ENCODE measurements around the gene AGBL3. TPM values are rescaled to one million over a fixed set of nuclear protein-coding genes. Genes with fewer than 3 reads are reported as not detected.

Gene AGBL3
- total and polyA plus RNA-seq, 9 donors = 2.0 to 8.1 (median 4.2) TPM

DNA sequence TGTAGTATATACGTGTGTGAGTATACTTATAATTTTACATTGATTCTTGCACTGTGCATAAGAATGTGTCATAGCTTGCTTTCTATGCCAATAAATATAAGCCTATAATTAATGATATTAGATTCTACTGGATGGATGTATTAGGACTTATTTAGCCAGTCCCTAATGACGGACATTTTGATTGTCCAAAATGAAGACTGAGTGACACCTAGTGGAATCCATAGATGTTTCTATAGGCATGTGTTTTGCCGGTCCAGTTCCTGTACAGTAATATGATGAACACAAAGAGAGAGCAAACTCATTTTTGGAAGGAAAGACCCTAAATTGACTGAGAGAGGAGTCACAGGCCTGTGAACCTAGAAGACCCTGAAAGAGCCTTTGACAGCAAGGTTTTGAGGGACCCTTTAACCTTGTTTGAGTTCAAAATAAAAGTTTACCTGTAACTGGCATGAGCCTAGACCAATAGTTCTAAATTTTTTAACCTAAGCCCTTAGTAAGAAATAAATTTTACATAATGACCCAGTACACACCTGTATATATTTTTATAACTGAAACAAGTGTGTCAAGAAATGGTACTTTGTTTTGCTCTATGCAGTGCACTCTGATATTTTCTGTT, 42.4 kb upstream of the AGBL3 start:
- Histone ChIP-seq H3K27ac (no peak overlapping the region), H3K4me3 (no peak overlapping the region), H3K36me3 (no peaks in the 10 kb centered on the region), H3K4me1 (ENCODE audit: insufficient read depth) (peaks cover 1% of the 10 kb centered on the region), H3K27me3 (no peaks in the 10 kb centered on the region), H3K9me3 (no peaks in the 10 kb centered on the region)
- no peak for DNase-seq
- no peak for TF ChIP-seq POLR2A (IDR thresholded peaks at IDR 0.05)
- TF ChIP-seq, protein P1, sequence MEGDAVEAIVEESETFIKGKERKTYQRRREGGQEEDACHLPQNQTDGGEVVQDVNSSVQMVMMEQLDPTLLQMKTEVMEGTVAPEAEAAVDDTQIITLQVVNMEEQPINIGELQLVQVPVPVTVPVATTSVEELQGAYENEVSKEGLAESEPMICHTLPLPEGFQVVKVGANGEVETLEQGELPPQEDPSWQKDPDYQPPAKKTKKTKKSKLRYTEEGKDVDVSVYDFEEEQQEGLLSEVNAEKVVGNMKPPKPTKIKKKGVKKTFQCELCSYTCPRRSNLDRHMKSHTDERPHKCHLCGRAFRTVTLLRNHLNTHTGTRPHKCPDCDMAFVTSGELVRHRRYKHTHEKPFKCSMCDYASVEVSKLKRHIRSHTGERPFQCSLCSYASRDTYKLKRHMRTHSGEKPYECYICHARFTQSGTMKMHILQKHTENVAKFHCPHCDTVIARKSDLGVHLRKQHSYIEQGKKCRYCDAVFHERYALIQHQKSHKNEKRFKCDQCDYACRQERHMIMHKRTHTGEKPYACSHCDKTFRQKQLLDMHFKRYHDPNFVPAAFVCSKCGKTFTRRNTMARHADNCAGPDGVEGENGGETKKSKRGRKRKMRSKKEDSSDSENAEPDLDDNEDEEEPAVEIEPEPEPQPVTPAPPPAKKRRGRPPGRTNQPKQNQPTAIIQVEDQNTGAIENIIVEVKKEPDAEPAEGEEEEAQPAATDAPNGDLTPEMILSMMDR (IDR thresholded peaks at IDR 0.05) = no peak
- no peak for TF ChIP-seq EP300 (IDR thresholded peaks at IDR 0.05)
- intact Hi-C loops (cut with DNase I) = no loop called here
- WGBS, 3 donors = 58 to 64% (median 62%) methylated on average over 3 of the region's 3 CpGs

DNA sequence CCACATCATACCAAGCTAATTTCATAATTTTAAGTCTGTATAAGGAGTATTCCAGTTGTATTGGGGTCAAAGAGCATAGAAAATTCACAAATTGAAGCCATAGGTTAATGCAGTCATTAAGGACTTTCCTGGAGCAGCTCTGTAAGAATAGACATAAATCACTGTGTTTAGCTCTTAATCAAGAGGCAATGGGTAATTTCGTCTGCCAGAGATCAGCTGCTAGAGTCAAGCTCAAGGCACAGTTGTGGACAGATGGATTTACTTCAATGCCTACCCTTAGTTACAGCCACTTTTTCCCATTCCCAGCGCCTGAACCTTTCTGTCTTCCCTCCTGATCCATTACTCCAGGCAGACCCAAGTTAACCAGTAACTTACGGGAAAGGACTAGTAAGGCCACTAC, 40.6 kb upstream of the AGBL3 start:
- Histone ChIP-seq H3K4me3 (no peak overlapping the region), H3K27me3 (no peaks in the 10 kb centered on the region), H3K36me3 (no peaks in the 10 kb centered on the region), H3K27ac (no peak overlapping the region), H3K9me3 (no peaks in the 10 kb centered on the region), H3K4me1 (ENCODE audit: insufficient read depth) (no peaks in the 10 kb centered on the region)
- TF ChIP-seq, protein P1 (IDR thresholded peaks at IDR 0.05) = no peak
- TF ChIP-seq POLR2A (IDR thresholded peaks at IDR 0.05) (no peak), EP300 (IDR thresholded peaks at IDR 0.05) (no peak)
- intact Hi-C loops (cut with DNase I) = no loop called here
- WGBS, 3 donors = 70 to 86% (median 80%) methylated on average over 3 of the region's 3 CpGs
- DNase-seq = no peak

DNA sequence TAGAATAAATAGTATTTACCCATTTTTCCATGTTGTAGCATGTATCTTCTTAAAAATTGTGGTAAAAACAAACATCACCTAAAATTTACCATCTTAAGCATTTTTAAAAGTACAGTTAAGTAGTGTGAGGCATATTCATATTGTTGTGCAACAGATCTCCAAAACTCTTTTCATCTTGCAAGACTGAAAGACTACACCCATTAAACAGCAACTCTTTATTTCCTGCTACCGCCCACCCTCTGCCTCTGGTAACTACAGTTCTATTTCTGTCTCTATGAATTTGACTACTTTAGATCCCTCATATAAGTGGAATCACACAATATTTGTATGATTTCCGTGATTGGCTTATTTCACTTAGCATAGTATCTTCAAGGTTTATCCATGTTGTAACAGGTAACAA, 40.0 kb upstream of the AGBL3 start:
- no peak for DNase-seq
- Histone ChIP-seq H3K27ac (no peak overlapping the region), H3K9me3 (no peaks in the 10 kb centered on the region), H3K27me3 (no peaks in the 10 kb centered on the region), H3K36me3 (no peaks in the 10 kb centered on the region), H3K4me1 (ENCODE audit: insufficient read depth) (no peaks in the 10 kb centered on the region), H3K4me3 (no peak overlapping the region)
- intact Hi-C loops (cut with DNase I) = no loop called here
- TF ChIP-seq, protein P1 (IDR thresholded peaks at IDR 0.05) = no peak
- no peak for TF ChIP-seq POLR2A (IDR thresholded peaks at IDR 0.05)
- 83 to 91% (median 85%) methylated on average over 2 of the region's 2 CpGs for whole genome bisulfite sequencing, 3 donors

DNA sequence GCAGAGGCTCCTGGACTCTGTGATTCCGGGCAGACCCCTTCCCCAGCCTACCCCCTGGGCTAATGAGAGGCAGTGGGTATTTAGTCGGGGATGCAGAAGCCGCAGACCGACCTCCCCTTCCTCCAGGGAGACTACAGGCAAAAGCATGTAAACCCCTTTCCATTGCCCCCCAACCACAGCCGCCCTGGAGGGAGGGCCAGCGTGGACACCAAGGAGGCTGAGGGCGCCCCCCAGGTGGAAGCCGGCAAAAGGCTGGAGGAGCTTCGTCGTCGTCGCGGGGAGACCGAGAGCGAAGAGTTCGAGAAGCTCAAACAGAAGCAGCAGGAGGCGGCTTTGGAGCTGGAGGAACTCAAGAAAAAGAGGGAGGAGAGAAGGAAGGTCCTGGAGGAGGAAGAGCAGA, 39.0 kb upstream of the AGBL3 start:
- no peaks in the 10 kb centered on the region for H3K9me3 ChIP-seq
- no peaks in the 10 kb centered on the region for H3K36me3 ChIP-seq
- H3K4me1 ChIP-seq (ENCODE audit: insufficient read depth) = no peaks in the 10 kb centered on the region
- intact Hi-C loops (cut with DNase I) = no loop called here
- TF ChIP-seq POLR2A (IDR thresholded peaks at IDR 0.05) = no peak
- TF ChIP-seq EP300 (IDR thresholded peaks at IDR 0.05) = no peak
- TF ChIP-seq, protein P1 (IDR thresholded peaks at IDR 0.05) = no peak
- no peak overlapping the region for H3K27ac ChIP-seq
- WGBS, 3 donors = 92 to 95% (median 93%) methylated on average over 17 of the region's 17 CpGs
- H3K27me3 ChIP-seq = no peaks in the 10 kb centered on the region
- no peak for DNase-seq
- H3K4me3 ChIP-seq = no peak overlapping the region

All from ovary (tissue), 9 donors.